T-cell (primary cell): ENCODE results near the gene CYSRT1. TPM values are rescaled to one million over a fixed set of nuclear protein-coding genes. Genes with fewer than 3 reads are reported as not detected.

Source experiments
- ATAC-seq, 4 experiments: fragments of 200-7000 bp in 3 of 4; fragments of 150-1000 bp in 1 of 4; cut with Tn5 transposase; replicated peaks in 1 of 4; 1 replicate in 3 of 4; 2 replicates in 1 of 4; pipeline ENCODE4 v1.10.0; 2021; ENCODE audit warnings: moderate library complexity in 3 of 4, mild to moderate bottlenecking in 2 of 4, moderate number of reproducible peaks in 1 of 4
- CTCF ChIA-PET, 2 donors: fragments of 300-600 bp; sonication (Branson Sonifier 250); formaldehyde crosslinking; loops; one replicate each; lab custom pipeline; 2022; ENCODE audit warnings: antibody characterized with exemption in 2 of 2; lab: Charles Lee
- POLR2A ChIA-PET, 2 donors: fragments of 300-600 bp; sonication (Branson Sonifier 250); formaldehyde crosslinking; loops; one replicate each; lab custom pipeline; 2022; ENCODE audit warnings: antibody characterized with exemption in 2 of 2; lab: Charles Lee
- DNase-seq, 35 experiments: peaks; one replicate each; pipeline versions ENCODE4 v3.0.0 to v3.0.0-alpha.2; 2013 to 2023
- H3K27ac ChIP-seq: one replicate; pipeline ENCODE4 v1.5.1; 2013; ENCODE audit warnings: low read length
- H3K27me3 ChIP-seq, 2 experiments: replicated peaks in 1 of 2; 1 replicate in 1 of 2; 2 replicates in 1 of 2; pipeline versions ENCODE4 v1.6.1 to v1.7.0; 2013; ENCODE audit warnings: low read length in 1 of 2, mixed read lengths in 1 of 2; ENCODE audit not compliant: control insufficient read depth in 2 of 2, insufficient read depth in 2 of 2; ENCODE audit errors: extremely low read depth in 1 of 2
- H3K36me3 ChIP-seq, 2 donors: 1 replicate in 1 of 2; 2 replicates in 1 of 2; pipeline versions ENCODE4 v1.6.1 to v1.7.0; 2013; ENCODE audit warnings: low read length in 1 of 2; ENCODE audit not compliant: control insufficient read depth in 2 of 2, insufficient read depth in 1 of 2; ENCODE audit errors: extremely low read depth in 1 of 2
- H3K4me1 ChIP-seq, 2 experiments: 1 replicate in 1 of 2; 2 replicates in 1 of 2; pipeline versions ENCODE4 v1.6.1 to v1.7.0; 2013; ENCODE audit warnings: low read length in 2 of 2, mixed read lengths in 1 of 2; ENCODE audit not compliant: insufficient read depth in 2 of 2, control insufficient read depth in 1 of 2; ENCODE audit errors: extremely low read depth in 1 of 2
- H3K4me3 ChIP-seq, 2 donors: 1 replicate in 1 of 2; 2 replicates in 1 of 2; pipeline versions ENCODE4 v1.5.1 to v1.7.0; 2013; ENCODE audit warnings: mild to moderate bottlenecking in 2 of 2, low read length in 1 of 2, moderate library complexity in 1 of 2; ENCODE audit not compliant: control insufficient read depth in 1 of 2; ENCODE audit errors: extremely low read depth in 1 of 2
- H3K9me3 ChIP-seq: 2 replicates; pipeline ENCODE4 v1.7.0; 2013
- H3K27ac Mint-ChIP-seq, 2 donors: one replicate each; pipeline ENCODE4 v1.8.0; 2020 to 2021; ENCODE audit warnings: mild to moderate bottlenecking in 2 of 2, mixed read lengths in 2 of 2
- H3K27me3 Mint-ChIP-seq, 2 donors: one replicate each; pipeline ENCODE4 v1.8.0; 2021 to 2022; ENCODE audit warnings: mixed read lengths in 2 of 2
- H3K36me3 Mint-ChIP-seq: one replicate; pipeline ENCODE4 v1.8.0; 2021; ENCODE audit warnings: mixed read lengths
- H3K4me1 Mint-ChIP-seq, 3 donors: one replicate each; pipeline ENCODE4 v1.8.0; 2020 to 2022; ENCODE audit warnings: mixed read lengths in 3 of 3, mild to moderate bottlenecking in 1 of 3
- H3K4me3 Mint-ChIP-seq, 3 donors: one replicate each; pipeline ENCODE4 v1.8.0; 2020 to 2022; ENCODE audit warnings: mild to moderate bottlenecking in 3 of 3, mixed read lengths in 3 of 3, moderate library complexity in 3 of 3
- H3K9me3 Mint-ChIP-seq, 3 donors: one replicate each; pipeline ENCODE4 v1.8.0; 2020 to 2022; ENCODE audit warnings: mixed read lengths in 3 of 3
- WGBS: methylation state at CpG from one replicate; pipeline ENCODE4 v1.1.5; 2013; ENCODE audit warnings: missing lambda C conversion rate; ENCODE audit not compliant: insufficient coverage; 5-methylcytosine and 5-hydroxymethylcytosine counted together
- total RNA-seq, 35 experiments: library from RNA in 6 of 35; stranded (reverse) in 6 of 35; fragments of 120-200 nt in 1 of 35; gene quantifications; one replicate each; pipeline versions ENCODE4 v1.2.1 to v1.2.4 and lab custom pipeline; 2013 to 2026

CYSRT1 gene
- total RNA-seq, 5 donors from 2014 or later (not counting 1 experiment from before 2014, with no cell fraction given) = 0.32 to 0.58 (median 0.45) TPM; not detected in 1

- no peaks in the 10 kb centered on the region for H3K27me3 Mint-ChIP-seq
- H3K4me3 Mint-ChIP-seq = no peak overlapping the region
- peaks cover 20% of the 10 kb centered on the region for H3K36me3 Mint-ChIP-seq
- no peaks in the 10 kb centered on the region for H3K9me3 ChIP-seq
- peaks cover 3 to 7% (median 6%) of the 10 kb centered on the region in 3 donors for H3K4me1 Mint-ChIP-seq
- H3K27ac ChIP-seq = no peak overlapping the region
- H3K27me3 ChIP-seq = no peaks in the 10 kb centered on the region
- H3K4me3 ChIP-seq = no peak overlapping the region
- ATAC-seq (no peak), DNase-seq (no peak)
- no peaks in the 10 kb centered on the region for H3K9me3 Mint-ChIP-seq
- ChIA-PET POLR2A (interaction anchor here in 1 of 2 donors (0.6 kb wide), 1 partner anchor 101 kb away, joined by 3 read pairs; no protein-coding TSS in a partner anchor), CTCF (no interaction called here)
- H3K27ac Mint-ChIP-seq = no peak overlapping the region
- peaks cover 17 to 42% of the 10 kb centered on the region in 2 donors for H3K36me3 ChIP-seq
- peaks cover 0 to 5% of the 10 kb centered on the region in 2 experiments for H3K4me1 ChIP-seq
- WGBS = 98% methylated on average over 22 of the region's 22 CpGs
Observed at GRCh38 chr9:137264067-137264466, 39.1 kb downstream of the CYSRT1 start.

GRCh38 chr9:137265496-137266161 is 40.7 kb downstream of the CYSRT1 start:
- WGBS = 94% methylated on average over 27 of the region's 29 CpGs
- POLR2A ChIA-PET = no interaction called here
- no peaks in the 10 kb centered on the region for H3K27me3 ChIP-seq
- no peak for ATAC-seq
- peaks cover 0 to 6% of the 10 kb centered on the region in 2 experiments for H3K4me1 ChIP-seq
- no peak for DNase-seq
- no peaks in the 10 kb centered on the region for H3K27me3 Mint-ChIP-seq
- H3K4me3 Mint-ChIP-seq = no peak overlapping the region
- peaks cover 18 to 46% of the 10 kb centered on the region in 2 donors for H3K36me3 ChIP-seq
- H3K36me3 Mint-ChIP-seq = peaks cover 25% of the 10 kb centered on the region
- no peak overlapping the region for H3K27ac Mint-ChIP-seq
- no peak overlapping the region for H3K4me3 ChIP-seq
- no peaks in the 10 kb centered on the region for H3K9me3 ChIP-seq
- H3K27ac ChIP-seq = no peak overlapping the region
- CTCF ChIA-PET = no interaction called here
- H3K4me1 Mint-ChIP-seq = peaks cover 7 to 16% (median 13%) of the 10 kb centered on the region in 3 donors
- H3K9me3 Mint-ChIP-seq = no peaks in the 10 kb centered on the region

- no peak overlapping the region for H3K27ac Mint-ChIP-seq
- Histone ChIP-seq H3K27me3 (no peaks in the 10 kb centered on the region), H3K9me3 (no peaks in the 10 kb centered on the region), H3K36me3 (peaks cover 18 to 46% of the 10 kb centered on the region in 2 donors), H3K4me1 (peaks cover 4 to 11% of the 10 kb centered on the region in 2 experiments), H3K27ac (no peak overlapping the region), H3K4me3 (no peak overlapping the region)
- POLR2A ChIA-PET = no interaction called here
- CTCF ChIA-PET = no interaction called here
- H3K27me3 Mint-ChIP-seq = no peaks in the 10 kb centered on the region
- WGBS = 99% methylated on average over 14 of the region's 15 CpGs
- no peaks in the 10 kb centered on the region for H3K9me3 Mint-ChIP-seq
- no peak for ATAC-seq
- H3K4me3 Mint-ChIP-seq = no peak overlapping the region
- H3K4me1 Mint-ChIP-seq = peaks cover 11 to 18% (median 16%) of the 10 kb centered on the region in 3 donors
- DNase-seq = no peak
- peaks cover 25% of the 10 kb centered on the region for H3K36me3 Mint-ChIP-seq
Observed at GRCh38 chr9:137266162-137266527, 41.2 kb downstream of the CYSRT1 start.

GRCh38 chr9:137266585-137267453 is 41.8 kb downstream of the CYSRT1 start:
- Mint-ChIP-seq H3K27me3 (no peaks in the 10 kb centered on the region), H3K4me3 (no peak overlapping the region), H3K36me3 (peaks cover 21% of the 10 kb centered on the region), H3K4me1 (peaks cover 17 to 24% (median 19%) of the 10 kb centered on the region in 3 donors), H3K9me3 (no peaks in the 10 kb centered on the region), H3K27ac (no peak overlapping the region)
- 96% methylated on average over 15 of the region's 34 CpGs for WGBS
- peaks cover 7 to 18% of the 10 kb centered on the region in 2 experiments for H3K4me1 ChIP-seq
- CTCF ChIA-PET = no interaction called here
- POLR2A ChIA-PET = interaction anchor here in 1 of 2 donors (0.6 to 0.7 kb wide), 2 partner anchors 162 to 488 kb away, joined by 5 to 6 read pairs; no protein-coding TSS in a partner anchor
- ATAC-seq (no peak), DNase-seq (no peak)
- no peaks in the 10 kb centered on the region for H3K9me3 ChIP-seq
- H3K27me3 ChIP-seq = no peaks in the 10 kb centered on the region
- H3K27ac ChIP-seq = no peak overlapping the region
- peaks cover 18 to 46% of the 10 kb centered on the region in 2 donors for H3K36me3 ChIP-seq
- no peak overlapping the region for H3K4me3 ChIP-seq

GRCh38 chr9:137267933-137268355 is 43.0 kb downstream of the CYSRT1 start:
- POLR2A ChIA-PET = no interaction called here
- H3K9me3 ChIP-seq = no peaks in the 10 kb centered on the region
- WGBS = 100% methylated on average over 1 of the region's 6 CpGs
- CTCF ChIA-PET = no interaction called here
- Mint-ChIP-seq H3K27me3 (no peaks in the 10 kb centered on the region), H3K27ac (no peak overlapping the region), H3K9me3 (no peaks in the 10 kb centered on the region), H3K4me3 (no peak overlapping the region), H3K36me3 (peaks cover 20% of the 10 kb centered on the region), H3K4me1 (peaks cover 19 to 24% (median 19%) of the 10 kb centered on the region in 3 donors)
- H3K4me3 ChIP-seq = no peak overlapping the region
- no peak overlapping the region for H3K27ac ChIP-seq
- H3K4me1 ChIP-seq = peaks cover 11 to 26% of the 10 kb centered on the region in 2 experiments
- peaks cover 27 to 57% of the 10 kb centered on the region in 2 donors for H3K36me3 ChIP-seq
- ATAC-seq (no peak), DNase-seq (no peak)
- H3K27me3 ChIP-seq = no peaks in the 10 kb centered on the region

GRCh38 chr9:137268538-137269201 is 43.7 kb downstream of the CYSRT1 start:
- DNase-seq (no peak), ATAC-seq (no peak)
- WGBS = 86% methylated on average over 9 of the region's 19 CpGs
- CTCF ChIA-PET = no interaction called here
- POLR2A ChIA-PET = no interaction called here
- Mint-ChIP-seq H3K36me3 (peaks cover 24% of the 10 kb centered on the region), H3K9me3 (no peaks in the 10 kb centered on the region), H3K27ac (no peak overlapping the region), H3K4me1 (peaks cover 19 to 24% (median 19%) of the 10 kb centered on the region in 3 donors), H3K27me3 (no peaks in the 10 kb centered on the region), H3K4me3 (no peak overlapping the region)
- Histone ChIP-seq H3K27me3 (peaks cover 0 to 3% of the 10 kb centered on the region in 2 experiments), H3K4me3 (no peak overlapping the region), H3K4me1 (peaks cover 11 to 26% of the 10 kb centered on the region in 2 experiments), H3K9me3 (no peaks in the 10 kb centered on the region), H3K36me3 (peaks cover 27 to 63% of the 10 kb centered on the region in 2 donors), H3K27ac (no peak overlapping the region)
